Upper lobe of left lung (tissue), 4 donors: ENCODE data around the gene RSPRY1.

Experiments
- EP300 ChIP-seq, 4 donors: sonication (generic); formaldehyde crosslinking; IDR thresholded peaks; one replicate each; pipeline ENCODE4 v1.5.1; 2017; ENCODE audit warnings: antibody characterized with exemption in 4 of 4, control low read depth in 2 of 4
- POLR2A ChIP-seq, 4 donors: fragments of 450-650 bp; IDR thresholded peaks; one replicate each; pipeline ENCODE4 v1.5.1; 2016 to 2017; ENCODE audit warnings: antibody characterized with exemption in 4 of 4, mild to moderate bottlenecking in 2 of 4
- TF ChIP-seq, protein P1 (sequence below), 6 experiments: fragments of 450-650 bp in 4 of 6; fragments of 200-600 bp in 2 of 6; sonication (generic) in 2 of 6; IDR thresholded peaks; one replicate each; pipeline ENCODE4 v1.5.1; 2016 to 2019; ENCODE audit warnings: antibody characterized with exemption in 6 of 6

DNA sequence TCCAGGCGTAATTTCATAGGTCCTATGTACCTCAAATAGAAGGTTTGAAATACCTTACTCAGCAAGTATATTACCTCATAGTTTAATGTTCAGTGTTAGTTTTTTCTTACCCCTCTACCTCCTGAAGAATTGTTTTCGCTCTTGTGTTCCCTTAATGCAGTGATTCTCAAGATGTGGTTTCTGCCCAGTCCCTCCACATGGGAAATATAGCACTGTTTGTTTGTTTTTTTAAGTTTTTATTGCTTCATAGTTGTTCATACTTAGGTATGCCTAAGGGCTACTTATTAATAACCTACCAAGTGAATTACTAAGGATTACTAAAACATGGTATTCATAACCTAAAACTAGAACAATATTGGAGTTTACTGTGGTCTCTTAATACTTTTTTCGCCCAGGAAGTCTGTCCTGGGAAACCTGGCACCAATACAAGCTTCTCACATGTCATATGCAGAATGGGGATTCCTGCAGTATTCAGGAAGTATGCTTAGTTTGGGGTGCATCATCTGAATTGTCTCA lies 5.0 kb downstream of the RSPRY1 start:
- TF ChIP-seq, protein P1, sequence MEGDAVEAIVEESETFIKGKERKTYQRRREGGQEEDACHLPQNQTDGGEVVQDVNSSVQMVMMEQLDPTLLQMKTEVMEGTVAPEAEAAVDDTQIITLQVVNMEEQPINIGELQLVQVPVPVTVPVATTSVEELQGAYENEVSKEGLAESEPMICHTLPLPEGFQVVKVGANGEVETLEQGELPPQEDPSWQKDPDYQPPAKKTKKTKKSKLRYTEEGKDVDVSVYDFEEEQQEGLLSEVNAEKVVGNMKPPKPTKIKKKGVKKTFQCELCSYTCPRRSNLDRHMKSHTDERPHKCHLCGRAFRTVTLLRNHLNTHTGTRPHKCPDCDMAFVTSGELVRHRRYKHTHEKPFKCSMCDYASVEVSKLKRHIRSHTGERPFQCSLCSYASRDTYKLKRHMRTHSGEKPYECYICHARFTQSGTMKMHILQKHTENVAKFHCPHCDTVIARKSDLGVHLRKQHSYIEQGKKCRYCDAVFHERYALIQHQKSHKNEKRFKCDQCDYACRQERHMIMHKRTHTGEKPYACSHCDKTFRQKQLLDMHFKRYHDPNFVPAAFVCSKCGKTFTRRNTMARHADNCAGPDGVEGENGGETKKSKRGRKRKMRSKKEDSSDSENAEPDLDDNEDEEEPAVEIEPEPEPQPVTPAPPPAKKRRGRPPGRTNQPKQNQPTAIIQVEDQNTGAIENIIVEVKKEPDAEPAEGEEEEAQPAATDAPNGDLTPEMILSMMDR (IDR thresholded peaks at IDR 0.05) = no peak
- TF ChIP-seq POLR2A (IDR thresholded peaks at IDR 0.05) = no peak
- TF ChIP-seq EP300 (IDR thresholded peaks at IDR 0.05) = no peak
